CD4-positive, CD25-positive, alpha-beta regulatory T cell (primary cell): ENCODE measurements around the gene CREBL2. TPM values are rescaled to one million over a fixed set of nuclear protein-coding genes. Genes with fewer than 3 reads are reported as not detected.
A peak's percentile ranks its signal among the peaks of the same experiment; 100 is the strongest.
"Not testable (repeated sequence)": the region's sequence is repeated elsewhere in the genome, so short reads cannot be mapped to it uniquely, and the experiment has no call there.

Experiments
- ATAC-seq, 2 donors: fragments of 150-1000 bp; cut with Tn5 transposase; one replicate each; pipeline ENCODE4 v1.10.0; 2021; ENCODE audit warnings: low read depth in 2 of 2, moderate number of reproducible peaks in 2 of 2, moderate library complexity in 1 of 2
- DNase-seq, 3 donors: peaks; one replicate each; pipeline versions ENCODE4 v3.0.0 to v3.0.0-alpha.2; 2012 to 2022; ENCODE audit warnings: mixed read lengths in 1 of 3
- H3K27ac ChIP-seq: one replicate; pipeline ENCODE4 v1.7.0; 2013; ENCODE audit warnings: mild to moderate bottlenecking, low read length; ENCODE audit not compliant: insufficient read depth, poor library complexity, severe bottlenecking
- H3K27me3 ChIP-seq: one replicate; pipeline ENCODE4 v1.7.0; 2013; ENCODE audit warnings: low read length; ENCODE audit not compliant: control insufficient read depth, insufficient read depth
- H3K36me3 ChIP-seq: one replicate; pipeline ENCODE4 v1.7.0; 2013; ENCODE audit warnings: mild to moderate bottlenecking, low read length, moderate library complexity; ENCODE audit not compliant: control insufficient read depth, insufficient read depth
- H3K4me1 ChIP-seq: 2 replicates; pipeline ENCODE4 v1.7.0; 2013; ENCODE audit warnings: mild to moderate bottlenecking, low read length; ENCODE audit not compliant: insufficient read depth, control insufficient read depth, poor library complexity, severe bottlenecking
- H3K4me3 ChIP-seq: one replicate; pipeline ENCODE4 v1.7.0; 2013; ENCODE audit warnings: low read depth, mild to moderate bottlenecking, low read length, moderate library complexity
- H3K9me3 ChIP-seq, 2 experiments: 1 replicate in 1 of 2; 2 replicates in 1 of 2; pipeline ENCODE4 v1.7.0; 2013; ENCODE audit warnings: low read length in 2 of 2, mild to moderate bottlenecking in 1 of 2, moderate library complexity in 1 of 2; ENCODE audit not compliant: control insufficient read depth in 2 of 2
- H3K27ac Mint-ChIP-seq, 3 donors: one replicate each; pipeline ENCODE4 v1.8.0; 2020 to 2022; ENCODE audit warnings: mild to moderate bottlenecking in 3 of 3, mixed read lengths in 3 of 3, moderate library complexity in 2 of 3
- H3K27me3 Mint-ChIP-seq: one replicate; pipeline ENCODE4 v1.8.0; 2022; ENCODE audit warnings: mild to moderate bottlenecking, mixed read lengths
- H3K36me3 Mint-ChIP-seq: one replicate; pipeline ENCODE4 v1.8.0; 2020; ENCODE audit warnings: mixed read lengths
- H3K4me1 Mint-ChIP-seq, 4 donors: one replicate each; pipeline ENCODE4 v1.8.0; 2020 to 2022; ENCODE audit warnings: mixed read lengths in 4 of 4, mild to moderate bottlenecking in 1 of 4
- H3K4me3 Mint-ChIP-seq, 4 donors: one replicate each; pipeline ENCODE4 v1.8.0; 2020 to 2022; ENCODE audit warnings: mild to moderate bottlenecking in 4 of 4, mixed read lengths in 4 of 4, moderate library complexity in 3 of 4
- H3K9me3 Mint-ChIP-seq, 7 donors: one replicate each; pipeline ENCODE4 v1.8.0; 2020 to 2022; ENCODE audit warnings: mixed read lengths in 7 of 7, mild to moderate bottlenecking in 3 of 7, moderate library complexity in 2 of 7
- polyA plus RNA-seq, 4 donors: library from polyadenylated mRNA; unstranded; fragments of 300-500 nt; fragmentation: Illumina TruSeq; gene quantifications; one replicate each; pipeline ENCODE4 v1.2.3, GENCODE V29; 2021
- total RNA-seq: library from RNA; stranded (reverse); gene quantifications from one replicate; pipeline ENCODE4 v1.2.3, GENCODE V29; 2022

The CREBL2 gene
- total and polyA plus RNA-seq, 5 donors from 2014 or later = 27.5 to 73.4 (median 66.2) TPM

DNA sequence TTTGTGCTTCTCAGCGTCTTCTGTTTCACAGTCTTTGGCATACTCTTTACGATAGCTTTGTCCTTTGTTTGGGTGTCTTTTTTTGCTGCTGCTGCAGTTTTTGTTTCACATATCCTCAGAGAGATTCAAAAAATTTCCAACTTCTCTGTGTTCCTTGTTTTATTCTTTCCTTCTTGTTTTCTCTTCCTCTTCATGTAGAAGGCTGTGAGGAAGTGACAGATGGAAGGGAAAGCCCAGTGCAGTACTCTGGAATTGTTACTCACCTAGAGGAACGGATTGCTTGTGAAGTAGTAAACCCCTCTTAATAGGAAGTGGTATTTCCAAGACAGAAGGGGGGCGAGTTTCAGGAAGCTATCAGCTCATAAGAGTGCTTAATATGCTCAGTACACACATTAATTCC is 1.7 kb downstream of the CREBL2 start:
- Mint-ChIP-seq H3K27me3 (no peaks in the 10 kb centered on the region), H3K4me1 (peaks cover 31 to 77% (median 50%) of the 10 kb centered on the region in 4 donors), H3K36me3 (peaks cover 13% of the 10 kb centered on the region), H3K4me3 (peak overlapping the region; percentile 93 to 99 (median 96)), H3K9me3 (peaks cover 0 to 3% (median 0%) of the 10 kb centered on the region in 7 donors), H3K27ac (peak overlapping the region; percentile 97 to 100 (median 97))
- no peaks in the 10 kb centered on the region for H3K9me3 ChIP-seq
- H3K4me3 ChIP-seq = peak overlapping the region; percentile 85
- DNase-seq (peak in 1 of 3 donors; percentile 50), ATAC-seq (no peak)
- no peaks in the 10 kb centered on the region for H3K27me3 ChIP-seq
- no peaks in the 10 kb centered on the region for H3K36me3 ChIP-seq
- H3K27ac ChIP-seq = peak overlapping the region; percentile 94
- peaks cover 56% of the 10 kb centered on the region for H3K4me1 ChIP-seq

DNA sequence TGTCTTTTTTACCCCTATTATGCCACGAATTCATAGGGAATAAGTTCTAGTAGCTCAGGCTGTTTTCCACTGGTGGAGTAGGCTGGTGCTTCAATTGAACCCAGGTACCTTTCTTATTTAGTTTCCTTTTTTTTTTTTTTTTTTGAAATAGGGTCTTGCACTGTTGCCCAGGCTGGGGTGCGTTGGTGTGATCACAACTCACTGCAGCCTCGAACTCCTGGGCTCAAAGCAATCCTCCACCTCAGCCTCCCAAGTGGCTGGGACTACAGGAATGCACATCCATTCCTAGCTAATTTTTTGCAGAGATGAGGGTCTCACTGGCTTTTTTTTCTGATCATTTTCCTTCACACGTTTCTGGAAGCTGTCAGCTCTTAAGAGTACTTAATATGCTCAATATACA is 2.7 kb downstream of the CREBL2 start:
- peak overlapping the region; percentile 62 to 99 (median 95) for H3K4me3 Mint-ChIP-seq
- Histone ChIP-seq H3K36me3 (peaks cover 2% of the 10 kb centered on the region), H3K27me3 (no peaks in the 10 kb centered on the region), H3K27ac (peak overlapping the region; percentile 3), H3K9me3 (no peaks in the 10 kb centered on the region), H3K4me1 (peaks cover 56% of the 10 kb centered on the region), H3K4me3 (no peak overlapping the region)
- peaks cover 29 to 80% (median 48%) of the 10 kb centered on the region in 4 donors for H3K4me1 Mint-ChIP-seq
- no peak for ATAC-seq
- peaks cover 13% of the 10 kb centered on the region for H3K36me3 Mint-ChIP-seq
- DNase-seq = no peak
- H3K27me3 Mint-ChIP-seq = no peaks in the 10 kb centered on the region
- H3K27ac Mint-ChIP-seq = peak overlapping the region in 2 of 3 donors; percentile 42 to 79
- no peaks in the 10 kb centered on the region for H3K9me3 Mint-ChIP-seq

GRCh38 chr12:12616512-12617310 is 5.0 kb downstream of the CREBL2 start:
- H3K4me1 ChIP-seq = peaks cover 71% of the 10 kb centered on the region
- ATAC-seq (peak; percentile 50 to 53), DNase-seq (peak in 2 of 3 donors; percentile 36 to 53)
- Mint-ChIP-seq H3K4me3 (peak overlapping the region; percentile 39 to 78 (median 58)), H3K27me3 (no peaks in the 10 kb centered on the region), H3K4me1 (peaks cover 23 to 88% (median 54%) of the 10 kb centered on the region in 4 donors), H3K27ac (peak overlapping the region; percentile 89 to 95 (median 94)), H3K36me3 (peaks cover 29% of the 10 kb centered on the region), H3K9me3 (no peaks in the 10 kb centered on the region)
- peak overlapping the region; percentile 57 for H3K4me3 ChIP-seq
- H3K27ac ChIP-seq = peak overlapping the region; percentile 61
- no peaks in the 10 kb centered on the region for H3K9me3 ChIP-seq
- H3K36me3 ChIP-seq = peaks cover 2% of the 10 kb centered on the region
- no peaks in the 10 kb centered on the region for H3K27me3 ChIP-seq

DNA sequence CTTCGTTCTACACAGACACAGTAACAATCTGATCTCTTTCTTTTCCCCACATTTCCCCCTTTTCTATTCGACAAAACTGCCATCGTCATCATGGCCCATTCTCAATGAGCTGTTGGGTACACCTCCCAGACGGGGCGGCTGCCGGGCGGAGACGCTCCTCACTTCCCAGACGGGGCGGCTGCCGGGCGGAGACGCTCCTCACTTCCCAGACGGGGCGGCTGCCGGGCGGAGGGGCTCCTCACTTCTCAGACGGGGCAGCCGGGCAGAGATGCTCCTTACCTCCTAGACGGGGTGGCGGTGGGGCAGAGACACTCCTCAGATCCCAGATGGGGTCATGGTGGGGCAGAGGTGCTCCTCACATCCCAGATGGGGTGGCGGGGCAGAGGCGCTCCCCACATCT is 6.4 kb downstream of the CREBL2 start:
- H3K4me1 ChIP-seq = peaks cover 75% of the 10 kb centered on the region
- H3K4me3 ChIP-seq, H3K9me3 ChIP-seq, H3K4me3 Mint-ChIP-seq, DNase-seq, H3K9me3 Mint-ChIP-seq, ATAC-seq, H3K27me3 ChIP-seq, H3K27me3 Mint-ChIP-seq, H3K36me3 ChIP-seq, H3K27ac ChIP-seq: not testable (repeated sequence)
- Mint-ChIP-seq H3K27ac (peak overlapping the region in 1 of 3 donors; percentile 32), H3K4me1 (peaks cover 33 to 91% (median 60%) of the 10 kb centered on the region in 4 donors), H3K36me3 (peaks cover 29% of the 10 kb centered on the region)

DNA sequence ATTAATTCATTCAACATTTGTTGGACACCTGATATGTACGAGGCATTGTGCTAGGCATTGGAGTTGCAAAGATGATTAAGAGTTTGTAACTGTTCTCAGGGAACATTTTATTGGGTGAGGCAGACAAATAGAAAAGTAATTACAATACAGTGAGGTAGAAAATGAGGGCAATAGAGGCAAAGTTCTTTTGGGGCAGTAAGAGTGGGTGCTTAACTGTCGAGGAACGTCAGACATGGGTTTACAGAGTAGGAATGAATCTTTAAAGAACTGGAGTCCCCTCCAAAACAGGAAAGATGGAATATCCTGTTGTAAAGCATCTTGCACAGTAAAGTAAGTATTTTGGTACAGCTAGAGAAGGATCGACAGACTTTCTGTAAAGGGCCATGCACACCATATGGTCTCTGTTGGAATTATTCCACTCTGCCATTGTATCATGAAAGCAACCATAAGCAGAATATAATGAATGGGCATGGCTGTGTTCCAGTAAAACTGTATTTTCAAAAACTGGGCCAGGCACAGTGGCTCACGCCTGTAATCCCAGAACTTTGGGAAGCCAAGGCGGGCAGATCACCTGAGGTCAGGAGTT is 9.1 kb downstream of the CREBL2 start:
- H3K36me3 Mint-ChIP-seq = peaks cover 35% of the 10 kb centered on the region
- no peaks in the 10 kb centered on the region for H3K27me3 Mint-ChIP-seq
- peaks cover 5% of the 10 kb centered on the region for H3K36me3 ChIP-seq
- H3K4me3 Mint-ChIP-seq = peak overlapping the region in 3 of 4 donors; percentile 10 to 62 (median 47)
- peaks cover 41 to 91% (median 70%) of the 10 kb centered on the region in 4 donors for H3K4me1 Mint-ChIP-seq
- peak overlapping the region; percentile 86 to 96 (median 92) for H3K27ac Mint-ChIP-seq
- peak overlapping the region; percentile 75 for H3K27ac ChIP-seq
- peak overlapping the region; percentile 1 for H3K4me3 ChIP-seq
- ATAC-seq = no peak
- no peak for DNase-seq
- H3K9me3 ChIP-seq = no peaks in the 10 kb centered on the region
- peaks cover 73% of the 10 kb centered on the region for H3K4me1 ChIP-seq
- no peaks in the 10 kb centered on the region for H3K27me3 ChIP-seq
- H3K9me3 Mint-ChIP-seq = peaks cover 0 to 4% (median 0%) of the 10 kb centered on the region in 7 donors

DNA sequence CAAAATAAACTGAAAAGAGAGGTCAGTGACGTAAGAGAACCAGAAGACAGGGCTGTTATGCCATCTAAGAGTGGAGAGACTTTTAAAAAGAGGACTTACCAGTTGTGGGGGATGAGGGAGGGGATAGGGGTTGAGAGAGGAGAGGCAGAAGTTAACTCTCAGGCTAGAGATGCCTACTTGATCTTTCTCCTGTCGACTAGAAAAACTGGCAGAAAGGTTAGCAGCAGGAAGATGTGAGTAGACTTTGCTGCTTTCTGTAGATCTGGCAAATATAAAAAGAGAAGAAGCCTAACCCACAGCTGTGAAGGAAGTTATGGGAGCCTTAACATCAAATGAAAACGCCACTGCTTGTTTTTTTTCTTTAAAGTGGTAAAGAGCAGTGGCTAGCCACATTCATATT is 10.7 kb downstream of the CREBL2 start:
- H3K36me3 ChIP-seq = peaks cover 5% of the 10 kb centered on the region
- DNase-seq (peak; percentile 9 to 72 (median 71)), ATAC-seq (peak; percentile 78 to 82)
- H3K4me1 ChIP-seq = peaks cover 66% of the 10 kb centered on the region
- peak overlapping the region; percentile 75 for H3K27ac ChIP-seq
- peak overlapping the region; percentile 77 for H3K4me3 ChIP-seq
- no peaks in the 10 kb centered on the region for H3K9me3 ChIP-seq
- Mint-ChIP-seq H3K36me3 (peaks cover 30% of the 10 kb centered on the region), H3K9me3 (peaks cover 0 to 4% (median 0%) of the 10 kb centered on the region in 7 donors), H3K4me1 (peaks cover 43 to 91% (median 71%) of the 10 kb centered on the region in 4 donors), H3K27me3 (no peaks in the 10 kb centered on the region), H3K27ac (peak overlapping the region; percentile 86 to 95 (median 92)), H3K4me3 (peak overlapping the region; percentile 44 to 82 (median 66))
- no peaks in the 10 kb centered on the region for H3K27me3 ChIP-seq

DNA sequence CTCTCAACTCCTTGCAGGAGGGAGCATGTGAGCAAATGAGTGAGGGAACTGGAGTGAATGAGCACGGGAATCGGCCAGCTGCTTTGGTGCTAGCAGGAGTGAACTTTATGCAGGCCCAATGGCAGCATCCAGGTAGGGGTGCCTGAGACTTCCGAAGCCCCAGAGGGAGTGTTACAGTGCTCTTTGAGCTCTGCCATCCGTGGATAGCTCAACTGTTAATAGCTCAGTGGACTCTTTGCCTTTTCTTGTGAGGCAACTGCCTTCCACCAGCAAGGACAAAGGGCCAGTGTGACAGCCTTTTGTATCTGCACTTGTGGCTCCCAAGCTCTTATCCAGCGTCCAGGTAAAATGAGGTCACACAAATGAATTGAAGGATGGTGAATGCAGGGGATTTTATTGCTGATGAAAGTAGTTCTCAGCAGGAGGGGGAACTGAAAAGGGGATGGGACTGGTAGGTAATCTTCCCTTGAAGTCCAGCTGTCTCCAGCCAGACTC is 12.9 kb downstream of the CREBL2 start:
- H3K4me3 ChIP-seq = no peak overlapping the region
- H3K27ac ChIP-seq = no peak overlapping the region
- Mint-ChIP-seq H3K4me1 (peaks cover 54 to 99% (median 87%) of the 10 kb centered on the region in 4 donors), H3K27me3 (no peaks in the 10 kb centered on the region), H3K9me3 (peaks cover 0 to 4% (median 0%) of the 10 kb centered on the region in 7 donors), H3K27ac (peak overlapping the region in 2 of 3 donors; percentile 44 to 86), H3K4me3 (peak overlapping the region in 1 of 4 donors; percentile 18), H3K36me3 (peaks cover 40% of the 10 kb centered on the region)
- no peaks in the 10 kb centered on the region for H3K27me3 ChIP-seq
- peaks cover 71% of the 10 kb centered on the region for H3K4me1 ChIP-seq
- no peaks in the 10 kb centered on the region for H3K9me3 ChIP-seq
- no peak for ATAC-seq
- H3K36me3 ChIP-seq = peaks cover 3% of the 10 kb centered on the region
- no peak for DNase-seq
